Skeletal muscle tissue (tissue), 4 donors: ENCODE measurements around the gene CDX2. TPM values are rescaled to one million over a fixed set of nuclear protein-coding genes. Genes with fewer than 3 reads are reported as not detected.

Experiments used
- H3K27ac ChIP-seq: one replicate; pipeline ENCODE4 v1.7.0; 2013; ENCODE audit warnings: mild to moderate bottlenecking, low read depth, low read length, inconsistent platforms
- H3K27me3 ChIP-seq, 3 donors: one replicate each; pipeline ENCODE4 v1.7.0; 2013; ENCODE audit warnings: low read length in 3 of 3; ENCODE audit not compliant: control insufficient read depth in 3 of 3, insufficient read depth in 3 of 3
- H3K36me3 ChIP-seq, 3 donors: one replicate each; pipeline ENCODE4 v1.7.0; 2013; ENCODE audit warnings: low read length in 3 of 3; ENCODE audit not compliant: control insufficient read depth in 3 of 3, insufficient read depth in 3 of 3
- H3K4me1 ChIP-seq, 3 donors: one replicate each; pipeline ENCODE4 v1.7.0; 2013; ENCODE audit warnings: low read length in 3 of 3, mild to moderate bottlenecking in 3 of 3; ENCODE audit not compliant: control insufficient read depth in 3 of 3, insufficient read depth in 3 of 3
- H3K4me3 ChIP-seq, 3 donors: one replicate each; pipeline ENCODE4 v1.7.0; 2013; ENCODE audit warnings: low read length in 3 of 3
- H3K9ac ChIP-seq, 3 donors: one replicate each; pipeline ENCODE4 v1.7.0; 2013; ENCODE audit warnings: low read length in 3 of 3, mild to moderate bottlenecking in 3 of 3, moderate library complexity in 2 of 3, low read depth in 1 of 3
- H3K9me3 ChIP-seq, 3 donors: one replicate each; pipeline ENCODE4 v1.7.0; 2013; ENCODE audit warnings: low read length in 3 of 3; ENCODE audit not compliant: control insufficient read depth in 3 of 3
- total RNA-seq: library from RNA; depleted of rRNA; stranded (reverse); fragments of >200 nt; gene quantifications from one replicate; pipeline ENCODE4 v1.2.3, GENCODE V29; 2014
- donor health status: Osteomylitis.

CDX2 gene
- total RNA-seq, 1 donor from 2014 or later, result not detected

DNA sequence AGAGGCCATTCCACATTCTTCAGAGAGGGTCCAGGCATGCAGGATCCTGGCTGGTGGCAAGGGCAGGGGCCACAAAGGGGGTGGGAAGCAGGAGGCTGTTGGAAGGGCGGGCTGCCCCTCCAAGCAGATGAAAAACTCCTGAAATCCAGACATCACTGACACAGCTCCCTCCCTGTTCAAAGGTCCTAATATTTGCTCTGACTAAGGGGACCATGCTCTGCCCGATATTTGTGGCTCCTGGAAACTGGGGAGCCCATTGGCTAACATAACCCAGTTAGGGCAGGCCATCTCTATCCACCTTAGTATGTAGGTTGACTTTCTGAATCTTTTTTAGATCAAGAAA lies 3.3 kb upstream of the CDX2 start:
- H3K27me3 ChIP-seq, result peaks cover 92 to 95% (median 93%) of the 10 kb centered on the region in 3 donors
- H3K4me3 ChIP-seq, result no peak overlapping the region
- H3K9ac ChIP-seq, result no peak overlapping the region
- no peaks in the 10 kb centered on the region for H3K9me3 ChIP-seq
- H3K4me1 ChIP-seq, result peaks cover 9 to 16% (median 11%) of the 10 kb centered on the region in 3 donors
- H3K36me3 ChIP-seq, result no peaks in the 10 kb centered on the region
- no peak overlapping the region for H3K27ac ChIP-seq

DNA sequence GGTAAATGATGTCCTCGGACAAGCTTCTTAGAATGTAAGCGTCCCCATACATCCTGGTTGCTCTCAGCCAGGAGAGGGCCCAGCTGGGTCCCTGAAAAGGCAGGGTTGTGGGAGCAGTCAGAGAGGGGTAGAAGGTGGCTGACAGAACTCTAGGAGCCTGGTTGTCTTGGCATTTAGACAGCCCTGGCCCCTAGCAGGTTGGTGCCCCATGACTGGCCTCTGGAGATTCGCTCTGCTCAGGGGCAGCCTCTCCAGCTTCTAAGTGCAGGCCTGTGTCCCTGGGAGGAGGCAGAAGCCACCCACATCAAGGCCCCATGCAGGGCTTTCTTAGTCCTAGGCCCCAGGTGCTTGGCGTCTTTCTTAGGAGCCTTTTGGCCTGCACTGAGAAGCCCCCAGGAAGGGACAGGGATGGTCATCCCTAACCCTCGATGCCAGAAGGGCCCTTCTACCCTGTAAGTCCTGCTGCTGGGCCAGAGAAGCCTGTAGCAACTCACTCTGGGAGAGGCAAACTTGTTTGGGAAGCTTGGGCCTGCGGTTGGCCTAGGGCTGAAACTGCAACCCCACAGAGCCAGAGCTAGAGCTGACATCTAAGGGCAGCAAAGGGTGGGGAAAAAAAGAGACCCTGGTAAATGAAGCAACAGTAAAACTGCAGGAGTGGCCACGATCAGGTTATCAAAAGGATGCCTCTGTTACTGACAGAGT lies 2.8 kb upstream of the CDX2 start:
- Histone ChIP-seq H3K9ac (no peak overlapping the region), H3K9me3 (no peaks in the 10 kb centered on the region), H3K4me3 (no peak overlapping the region), H3K27me3 (peaks cover 92 to 95% (median 94%) of the 10 kb centered on the region in 3 donors), H3K4me1 (peaks cover 9 to 17% (median 11%) of the 10 kb centered on the region in 3 donors), H3K27ac (no peak overlapping the region), H3K36me3 (no peaks in the 10 kb centered on the region)

DNA sequence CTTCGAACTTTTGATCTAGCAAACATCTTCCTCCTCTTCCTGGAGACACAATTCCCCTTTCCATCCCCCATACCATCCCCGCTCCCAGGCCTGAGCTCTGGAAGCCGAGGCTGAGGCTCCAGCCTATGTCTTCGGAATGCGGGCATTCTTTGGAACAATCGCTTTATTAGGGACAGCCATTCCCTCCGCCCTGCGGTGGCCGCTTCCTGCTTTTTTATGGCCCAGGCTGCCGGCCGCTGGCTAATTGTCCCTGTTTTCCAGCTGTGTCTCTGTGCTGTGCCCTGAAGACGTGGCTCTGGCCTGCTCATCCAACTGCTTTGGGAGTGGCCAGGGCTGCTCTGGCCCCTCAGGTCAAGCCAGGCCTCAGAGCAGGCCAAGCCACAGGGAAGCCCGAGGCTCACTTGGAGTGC lies 2.1 kb upstream of the CDX2 start:
- H3K4me3 ChIP-seq, result no peak overlapping the region
- peaks cover 91 to 95% (median 95%) of the 10 kb centered on the region in 3 donors for H3K27me3 ChIP-seq
- no peaks in the 10 kb centered on the region for H3K36me3 ChIP-seq
- H3K9ac ChIP-seq, result no peak overlapping the region
- H3K4me1 ChIP-seq, result peaks cover 9 to 17% (median 11%) of the 10 kb centered on the region in 3 donors
- H3K27ac ChIP-seq, result no peak overlapping the region
- no peaks in the 10 kb centered on the region for H3K9me3 ChIP-seq

DNA sequence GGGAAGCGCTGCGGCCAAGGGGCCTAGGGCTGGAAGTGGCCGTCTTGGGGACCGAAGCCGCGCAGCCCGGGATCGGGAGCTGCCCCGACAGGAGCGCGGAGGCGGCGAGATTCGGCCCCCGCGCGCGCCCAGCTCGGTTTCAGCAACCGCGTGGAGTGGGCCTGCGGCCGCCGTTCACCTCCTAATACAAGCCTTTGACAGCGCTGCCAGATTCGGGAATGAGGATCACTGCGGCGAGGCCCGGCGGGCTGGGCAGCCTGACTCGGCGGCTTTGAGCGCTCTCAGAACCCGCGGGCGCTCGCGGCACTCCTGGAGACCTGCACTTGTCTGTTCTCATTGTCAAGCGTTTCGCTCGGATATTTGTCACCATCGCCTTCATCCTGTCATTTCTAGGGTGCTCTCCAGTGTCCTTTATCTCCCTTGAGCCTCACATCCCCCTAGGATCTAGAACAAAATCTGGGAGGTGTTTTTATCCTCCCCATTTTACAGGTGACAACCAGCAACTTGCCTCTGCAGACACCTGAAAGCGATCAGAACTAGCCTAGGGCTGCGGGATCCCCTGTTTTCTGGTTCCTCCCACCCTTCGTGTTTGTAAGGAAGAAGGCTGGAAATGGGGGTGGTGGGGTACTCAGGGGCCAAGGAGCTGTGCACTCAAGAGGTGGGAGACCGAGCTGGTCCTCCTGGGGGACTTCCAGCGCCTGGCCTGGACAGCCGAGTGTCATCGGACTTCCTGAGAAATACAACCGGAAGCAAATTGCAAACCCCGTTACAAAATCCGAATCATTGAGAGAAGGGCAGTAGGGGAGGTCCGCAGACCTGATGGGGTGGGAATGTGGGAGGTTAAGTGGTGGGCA lies 1.5 kb upstream of the CDX2 start:
- Histone ChIP-seq H3K4me3 (no peak overlapping the region), H3K4me1 (peaks cover 9 to 13% (median 11%) of the 10 kb centered on the region in 3 donors), H3K9me3 (no peaks in the 10 kb centered on the region), H3K27me3 (peaks cover 91 to 95% (median 95%) of the 10 kb centered on the region in 3 donors), H3K36me3 (no peaks in the 10 kb centered on the region), H3K27ac (no peak overlapping the region), H3K9ac (no peak overlapping the region)

DNA sequence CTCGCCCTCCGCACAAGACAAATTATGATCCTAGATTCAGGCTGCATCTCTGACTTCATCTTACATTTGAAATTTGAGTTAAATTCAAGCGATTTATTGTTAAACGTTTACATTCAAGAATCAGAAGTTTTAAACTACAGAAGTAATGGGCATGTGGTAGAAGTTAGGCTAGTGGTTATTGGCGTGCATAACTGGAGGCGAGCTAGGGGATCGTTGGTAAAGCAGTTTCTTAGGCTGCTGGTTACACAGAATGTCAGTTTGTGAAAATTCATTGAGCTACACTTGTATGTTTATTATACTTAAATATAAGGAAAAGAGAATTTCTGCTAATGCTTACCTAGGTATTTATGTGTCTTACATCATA lies 733 bp upstream of the CDX2 start:
- Histone ChIP-seq H3K9ac (no peak overlapping the region), H3K4me1 (peaks cover 9 to 11% (median 10%) of the 10 kb centered on the region in 3 donors), H3K9me3 (no peaks in the 10 kb centered on the region), H3K27ac (no peak overlapping the region), H3K27me3 (peaks cover 93 to 96% (median 95%) of the 10 kb centered on the region in 3 donors), H3K4me3 (no peak overlapping the region), H3K36me3 (no peaks in the 10 kb centered on the region)

DNA sequence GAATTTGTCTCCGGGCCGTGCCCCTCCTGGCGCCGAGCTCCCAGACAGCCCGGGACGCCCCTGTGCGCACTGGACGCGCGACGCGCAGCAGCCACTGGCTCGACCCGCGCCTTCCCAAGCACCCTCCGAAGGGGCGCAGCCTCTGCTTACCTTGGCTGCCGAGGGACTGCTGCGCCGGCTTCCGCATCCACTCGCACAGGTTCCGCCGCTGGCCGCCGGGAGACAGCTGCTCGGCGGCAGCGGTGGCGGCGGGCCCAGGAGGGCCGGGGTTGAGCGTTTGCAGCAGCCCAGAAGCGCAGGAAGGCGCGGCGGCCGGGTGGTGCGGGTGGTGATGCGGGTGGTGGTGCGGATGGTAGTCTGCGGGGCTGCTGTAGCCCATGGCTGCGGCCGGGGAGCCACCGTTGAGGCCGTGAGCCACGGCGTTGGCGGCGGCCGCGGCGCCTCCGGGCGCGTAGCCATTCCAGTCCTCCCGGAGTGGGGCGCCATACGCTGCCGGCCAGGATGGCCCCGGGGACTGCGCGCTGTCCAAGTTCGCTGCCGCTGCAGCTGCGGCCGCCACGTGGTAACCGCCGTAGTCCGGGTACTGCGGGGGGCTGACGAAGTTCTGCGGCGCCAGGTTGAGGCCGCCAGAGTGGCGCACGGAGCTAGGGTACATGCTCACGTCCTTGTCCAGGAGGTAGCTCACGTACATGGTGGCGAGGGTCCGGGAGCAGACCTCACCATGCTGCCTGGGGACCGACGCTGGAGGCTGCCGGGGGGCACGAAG lies 616 bp downstream of the CDX2 start:
- H3K4me1 ChIP-seq, result peaks cover 9 to 11% (median 10%) of the 10 kb centered on the region in 3 donors
- peak overlapping the region in 1 of 3 donors; percentile 22 for H3K4me3 ChIP-seq
- H3K36me3 ChIP-seq, result no peaks in the 10 kb centered on the region
- no peak overlapping the region for H3K27ac ChIP-seq
- no peaks in the 10 kb centered on the region for H3K9me3 ChIP-seq
- peaks cover 89 to 92% (median 92%) of the 10 kb centered on the region in 3 donors for H3K27me3 ChIP-seq
- H3K9ac ChIP-seq, result no peak overlapping the region

DNA sequence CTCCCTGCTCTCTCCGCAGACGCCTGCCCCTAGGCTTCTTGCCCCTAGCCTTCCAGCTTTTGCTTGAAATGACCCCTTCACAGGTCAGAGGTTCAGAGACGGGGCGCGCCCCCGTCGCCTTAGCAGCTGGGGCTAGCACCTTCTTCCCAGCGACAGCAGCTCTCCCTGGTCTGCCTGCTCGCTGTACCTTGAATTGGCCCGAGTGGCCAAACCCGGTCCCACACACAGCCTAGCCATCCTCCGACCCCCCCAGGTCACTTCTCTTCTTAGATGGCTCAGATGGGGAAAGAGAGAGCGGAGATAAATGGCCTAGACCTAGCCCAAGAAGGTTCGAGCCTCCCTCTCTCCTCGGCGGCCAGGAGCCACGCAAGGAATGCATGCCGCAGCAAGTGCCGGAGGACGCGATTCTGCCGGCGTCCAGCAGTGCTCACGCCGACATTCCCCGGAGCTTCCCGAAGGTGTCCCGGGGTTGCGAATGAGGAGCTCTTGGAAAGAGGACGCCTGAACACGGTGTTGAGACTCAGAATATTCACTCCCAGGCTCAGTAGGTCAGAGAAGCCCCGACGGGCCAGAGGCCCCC lies 1.3 kb downstream of the CDX2 start:
- H3K36me3 ChIP-seq, result no peaks in the 10 kb centered on the region
- no peak overlapping the region for H3K4me3 ChIP-seq
- no peak overlapping the region for H3K27ac ChIP-seq
- H3K27me3 ChIP-seq, result peaks cover 82 to 94% (median 93%) of the 10 kb centered on the region in 3 donors
- no peaks in the 10 kb centered on the region for H3K9me3 ChIP-seq
- H3K9ac ChIP-seq, result no peak overlapping the region
- peaks cover 9 to 11% (median 10%) of the 10 kb centered on the region in 3 donors for H3K4me1 ChIP-seq

DNA sequence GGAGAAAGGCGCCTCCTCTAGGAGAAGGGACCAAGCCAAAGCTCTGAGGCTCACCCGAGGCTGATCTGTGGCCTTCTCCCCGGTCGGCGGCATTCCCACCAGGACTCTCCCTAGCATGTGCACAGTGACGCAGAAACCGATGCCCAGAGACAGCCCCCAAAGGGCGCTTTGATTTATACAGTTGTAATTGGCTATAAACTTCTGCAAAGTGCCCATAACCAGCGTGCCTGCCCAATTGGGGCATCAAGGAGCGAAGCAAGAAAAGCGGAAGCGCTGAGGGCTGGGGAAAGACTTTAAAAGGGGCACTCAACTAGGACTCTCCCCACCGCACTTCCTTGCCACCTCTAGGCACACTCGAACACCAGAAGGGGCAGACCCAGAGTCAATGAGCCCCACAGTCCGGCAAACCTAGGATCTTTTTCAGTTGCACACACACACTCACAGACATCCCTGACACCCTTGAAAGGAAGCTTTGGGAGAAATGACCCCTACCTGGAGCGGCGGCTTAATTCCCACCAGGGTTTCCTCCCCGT lies 1.8 kb downstream of the CDX2 start:
- H3K4me3 ChIP-seq, result no peak overlapping the region
- peaks cover 9 to 11% (median 10%) of the 10 kb centered on the region in 3 donors for H3K4me1 ChIP-seq
- H3K27me3 ChIP-seq, result peaks cover 82 to 93% (median 88%) of the 10 kb centered on the region in 3 donors

DNA sequence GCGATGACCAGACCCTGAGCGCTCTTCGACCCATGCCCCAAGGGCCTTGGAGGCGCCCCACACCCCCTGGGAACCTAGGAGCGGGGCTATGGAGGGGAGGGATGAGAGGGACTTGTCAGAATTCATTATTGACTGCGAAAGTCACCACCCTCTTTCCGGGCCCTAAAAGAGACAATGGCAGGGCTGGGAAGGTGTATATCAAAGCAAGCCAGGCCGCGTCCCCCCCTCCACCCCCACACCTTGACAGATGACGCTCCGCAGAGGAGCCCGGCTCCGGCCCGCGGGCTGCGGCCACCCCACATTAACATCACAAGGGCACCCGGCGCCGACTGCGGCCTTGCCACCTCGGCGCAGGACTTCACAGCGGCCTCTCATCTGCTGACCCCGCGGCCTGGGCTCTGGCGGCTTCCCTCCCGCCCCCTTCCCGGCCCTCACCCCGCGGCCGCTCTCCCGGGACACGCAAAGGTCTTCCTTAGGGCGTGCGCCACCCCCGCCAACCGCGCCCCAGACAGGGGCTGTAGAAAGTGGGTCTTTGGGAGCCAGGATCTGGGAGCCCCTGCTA lies 2.4 kb downstream of the CDX2 start:
- Histone ChIP-seq H3K4me1 (peaks cover 9 to 11% (median 10%) of the 10 kb centered on the region in 3 donors), H3K9me3 (no peaks in the 10 kb centered on the region), H3K4me3 (no peak overlapping the region), H3K27ac (no peak overlapping the region), H3K36me3 (no peaks in the 10 kb centered on the region), H3K9ac (no peak overlapping the region), H3K27me3 (peaks cover 79 to 92% (median 85%) of the 10 kb centered on the region in 3 donors)

More for the DNA sequence above, 1.8 kb downstream of the CDX2 start:
- no peak overlapping the region for H3K9ac ChIP-seq
- no peaks in the 10 kb centered on the region for H3K36me3 ChIP-seq
- no peak overlapping the region for H3K27ac ChIP-seq
- H3K9me3 ChIP-seq, result no peaks in the 10 kb centered on the region
